KOPT-K1 (cell line): ENCODE measurements around the gene IRF6.

ENCODE experiments used
- H3K27ac ChIP-seq: fragments of 200-600 bp; sonication (generic); 2 replicates; pipeline ENCODE4 v1.5.1; 2016; ENCODE audit warnings: antibody characterized with exemption, mild to moderate bottlenecking, low read depth, low read length; ENCODE audit not compliant: poor library complexity, severe bottlenecking
- H3K36me3 ChIP-seq: fragments of 200-600 bp; sonication (generic); 2 replicates; pipeline ENCODE4 v1.5.1; 2017; ENCODE audit warnings: antibody characterized with exemption, mild to moderate bottlenecking, low read length, moderate library complexity; ENCODE audit not compliant: insufficient read depth
- H3K9me3 ChIP-seq: fragments of 200-600 bp; sonication (generic); 2 replicates; pipeline ENCODE4 v1.5.1; 2017; ENCODE audit warnings: antibody characterized with exemption, low read length, mild to moderate bottlenecking; ENCODE audit not compliant: insufficient read depth, poor library complexity, severe bottlenecking

Gene IRF6

GRCh38 chr1:209805875-209806760 lies at the start of gene IRF6:
Gene IRF6 (minus strand): TSS chr1:209806142. CDS start chr1:209801413, 4,729 bp downstream.
- Histone ChIP-seq H3K9me3 (no peaks in the 10 kb centered on the region), H3K36me3 (no peaks in the 10 kb centered on the region), H3K27ac (no peak within 1 kb of the TSS)

DNA sequence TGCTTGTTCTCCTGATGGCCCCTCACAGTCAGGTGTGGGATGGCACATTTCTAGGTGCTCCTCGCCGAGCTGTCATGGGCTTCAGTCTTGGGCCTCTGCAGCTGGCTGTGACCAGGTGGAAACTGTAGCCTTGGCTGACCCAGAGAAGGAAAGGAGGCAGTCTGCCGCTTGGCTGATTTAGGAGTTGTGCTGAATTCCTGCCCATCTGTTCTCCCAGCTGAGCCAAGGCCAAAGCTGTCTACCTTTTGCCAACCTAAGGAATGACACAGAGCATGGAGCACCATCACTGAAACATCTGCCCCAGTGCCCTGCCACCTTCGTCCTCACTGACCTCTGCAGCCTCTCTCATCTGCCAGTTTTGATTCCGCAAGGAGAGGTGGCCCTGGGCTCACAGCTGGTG lies 49.7 kb upstream of the IRF6 start:
- H3K27ac ChIP-seq: no peak overlapping the region
- no peaks in the 10 kb centered on the region for H3K9me3 ChIP-seq
- peaks cover 60% of the 10 kb centered on the region for H3K36me3 ChIP-seq

DNA sequence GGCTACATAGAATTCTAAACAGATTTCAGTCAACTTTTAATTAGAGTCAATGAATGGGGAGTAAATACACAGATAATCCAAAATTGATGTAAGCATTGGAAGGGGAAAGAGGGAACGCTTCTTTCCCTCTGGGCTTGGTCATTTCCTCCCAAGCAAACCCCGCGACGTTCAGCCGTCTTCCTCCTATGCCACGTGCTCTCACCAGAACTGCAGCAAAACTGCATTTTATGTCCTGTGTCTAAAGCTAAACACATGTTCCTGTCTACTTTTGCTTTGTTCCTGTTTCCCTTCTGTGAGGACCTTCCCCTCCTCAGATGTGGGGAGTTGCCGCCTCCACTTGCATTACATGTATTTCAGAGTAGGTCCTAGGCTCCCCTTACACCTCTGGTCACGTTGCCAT lies 49.1 kb upstream of the IRF6 start:
- H3K27ac ChIP-seq: no peak overlapping the region
- H3K9me3 ChIP-seq: no peaks in the 10 kb centered on the region
- peaks cover 66% of the 10 kb centered on the region for H3K36me3 ChIP-seq

DNA sequence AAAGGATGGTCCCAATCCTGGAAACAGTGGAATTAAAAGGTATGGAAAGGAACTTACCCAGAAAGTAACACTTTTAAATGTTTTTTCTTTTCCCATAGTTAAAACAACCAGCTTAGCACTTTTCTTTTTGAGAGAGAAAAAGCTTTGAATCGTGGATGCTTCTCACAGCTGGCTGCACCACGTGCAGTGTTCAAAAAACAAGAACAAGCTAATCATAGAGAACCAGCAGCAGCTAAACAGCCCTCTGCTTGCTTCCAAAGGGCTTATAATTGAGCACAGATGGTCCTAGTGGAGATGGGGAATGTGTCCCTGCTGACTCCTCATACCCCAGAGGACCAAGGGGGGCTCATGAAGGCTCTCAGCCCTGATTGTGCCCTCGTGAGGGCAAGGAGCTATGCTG lies 48.3 kb upstream of the IRF6 start:
- Histone ChIP-seq H3K27ac (no peak overlapping the region), H3K36me3 (peaks cover 75% of the 10 kb centered on the region), H3K9me3 (no peaks in the 10 kb centered on the region)

- no peak overlapping the region for H3K27ac ChIP-seq
- no peaks in the 10 kb centered on the region for H3K9me3 ChIP-seq
- H3K36me3 ChIP-seq: peaks cover 80% of the 10 kb centered on the region
Measured at GRCh38 chr1:209853676-209854075, 47.7 kb upstream of the IRF6 start.

DNA sequence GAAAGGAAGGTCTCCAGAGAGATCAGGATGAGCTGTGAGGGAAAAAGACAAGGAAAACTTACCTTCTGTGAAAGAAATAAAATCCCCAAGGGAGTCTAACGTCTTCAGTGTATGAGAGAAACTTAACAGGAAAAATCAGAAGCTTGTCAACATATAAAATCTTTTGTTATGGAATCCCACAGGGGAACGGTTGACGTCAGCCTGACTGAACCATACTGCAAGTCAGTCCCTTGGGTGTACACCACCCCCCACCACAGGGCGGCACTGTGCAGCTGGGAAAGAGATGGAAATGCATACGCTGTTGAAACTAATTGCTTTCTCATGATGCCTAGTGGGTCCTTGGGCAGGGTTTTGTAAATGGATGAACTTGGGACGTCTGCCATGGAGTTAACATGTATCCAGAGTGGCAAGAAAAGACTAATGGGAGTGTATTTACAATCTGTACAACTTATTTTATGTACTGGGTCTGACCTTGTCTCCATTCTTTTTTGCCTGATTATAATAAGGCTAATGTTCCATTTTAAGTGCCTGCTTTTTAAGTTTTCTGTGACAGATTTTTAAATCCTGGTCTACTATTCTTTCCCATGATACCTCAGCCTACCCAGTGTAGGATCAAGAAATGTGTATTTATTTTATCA lies 44.5 kb upstream of the IRF6 start:
- H3K9me3 ChIP-seq: no peaks in the 10 kb centered on the region
- no peak overlapping the region for H3K27ac ChIP-seq
- H3K36me3 ChIP-seq: peaks cover 99% of the 10 kb centered on the region

DNA sequence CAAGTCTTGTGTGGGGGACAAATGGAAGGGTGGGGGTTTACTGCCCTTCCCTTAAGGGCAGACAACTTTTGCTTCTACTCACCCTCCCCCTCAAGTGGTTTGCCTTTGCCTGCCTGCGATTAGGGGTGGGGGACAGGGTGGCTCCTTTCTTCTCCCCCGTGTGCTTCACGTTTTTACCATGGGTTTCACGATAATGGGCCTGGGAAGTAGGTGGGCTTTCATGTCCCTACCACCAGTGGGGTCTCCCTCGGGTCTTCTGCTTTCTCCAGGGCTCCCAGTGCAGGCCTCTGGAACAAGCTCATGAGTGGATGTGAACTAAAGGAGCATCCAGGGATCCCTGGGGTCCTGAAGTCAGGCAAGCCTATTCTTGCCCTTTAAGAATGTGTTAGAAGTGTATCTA lies 43.4 kb upstream of the IRF6 start:
- Histone ChIP-seq H3K36me3 (peaks cover 97% of the 10 kb centered on the region), H3K27ac (no peak overlapping the region), H3K9me3 (no peaks in the 10 kb centered on the region)

DNA sequence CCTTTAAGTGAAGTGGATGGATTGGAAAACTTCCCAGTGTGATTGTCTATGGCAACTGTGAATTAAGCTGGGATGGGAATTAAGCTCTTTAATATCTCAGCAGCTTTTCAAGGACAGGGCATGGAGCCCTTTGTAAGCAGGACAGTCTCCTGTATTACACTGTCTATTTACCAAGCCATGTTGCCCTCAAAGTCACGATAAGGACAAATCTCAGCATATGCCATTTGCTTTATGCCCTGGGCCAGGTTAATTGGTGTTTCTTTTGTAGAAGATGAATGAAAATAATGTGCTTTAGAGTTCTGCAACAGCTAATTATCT lies 39.4 kb upstream of the IRF6 start:
- Histone ChIP-seq H3K9me3 (no peaks in the 10 kb centered on the region), H3K27ac (no peak overlapping the region), H3K36me3 (peaks cover 97% of the 10 kb centered on the region)

DNA sequence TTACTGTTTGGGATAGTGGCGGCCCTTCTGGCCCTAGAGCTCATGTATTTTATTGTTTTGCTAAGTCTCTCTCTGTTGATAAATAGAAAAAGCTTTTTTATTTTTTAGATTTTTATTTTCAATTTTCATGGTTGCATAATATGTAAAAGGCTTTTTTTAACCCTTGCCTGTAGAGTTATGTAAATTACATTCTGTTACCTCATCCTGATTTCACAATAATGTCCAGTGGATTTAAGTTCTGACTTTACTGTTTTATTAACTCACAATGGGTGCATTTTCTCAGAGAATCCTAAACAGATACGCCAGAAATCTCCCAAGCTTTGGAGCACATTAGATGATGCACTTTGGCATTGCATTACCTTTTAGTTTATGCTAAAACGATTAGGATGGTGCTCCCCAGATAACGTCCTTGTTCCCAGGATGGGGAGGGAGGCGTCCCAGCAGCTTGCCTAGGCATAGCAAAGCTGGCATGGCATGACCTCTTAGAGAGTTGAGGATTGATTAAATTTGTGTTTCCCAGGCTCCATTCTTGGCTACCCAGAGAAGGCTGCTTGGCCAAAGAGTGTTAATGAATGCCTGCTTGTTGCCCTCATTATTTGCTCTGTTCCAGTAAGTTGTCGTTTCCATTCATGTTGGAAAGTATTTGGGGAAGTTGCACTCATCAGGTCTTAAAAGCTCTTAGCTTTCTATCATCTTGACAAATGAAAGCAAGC lies 38.9 kb upstream of the IRF6 start:
- no peak overlapping the region for H3K27ac ChIP-seq
- H3K9me3 ChIP-seq: no peaks in the 10 kb centered on the region
- H3K36me3 ChIP-seq: peaks cover 97% of the 10 kb centered on the region

GRCh38 chr1:209840611-209841010 lies 34.7 kb upstream of the IRF6 start:
- H3K36me3 ChIP-seq: peaks cover 98% of the 10 kb centered on the region
- H3K9me3 ChIP-seq: no peaks in the 10 kb centered on the region
- no peak overlapping the region for H3K27ac ChIP-seq

DNA sequence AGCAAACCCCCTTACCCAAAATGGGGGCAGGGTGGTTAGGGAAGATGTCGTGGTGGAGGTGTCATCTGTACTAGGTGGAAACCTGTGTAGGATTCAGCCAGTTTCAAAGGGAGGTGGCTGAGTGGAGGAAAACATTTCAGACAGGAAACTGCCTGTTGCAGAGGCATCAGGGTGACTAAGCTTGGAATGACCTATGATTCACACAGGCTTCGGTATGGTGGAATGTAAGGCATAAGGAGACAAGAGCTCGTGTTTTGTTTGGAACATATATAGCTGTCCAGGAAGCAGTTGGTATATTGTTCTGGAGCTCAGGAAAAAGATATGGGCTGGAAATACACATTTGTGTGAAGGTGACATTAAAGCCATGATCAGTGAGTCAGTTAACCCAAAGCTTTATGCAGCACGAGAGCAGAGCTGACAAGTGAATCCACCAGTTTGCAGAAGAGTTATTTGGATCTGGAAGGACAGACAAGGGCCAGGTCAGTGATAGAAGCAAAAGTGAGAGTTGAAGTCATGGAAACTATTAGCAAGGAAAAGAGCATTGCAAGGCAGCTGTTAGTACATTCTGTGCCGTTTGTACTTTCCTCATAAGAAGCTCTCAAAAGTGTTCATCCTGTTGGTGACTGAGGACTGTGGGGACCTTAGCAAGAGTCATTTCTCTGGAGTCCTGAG lies 34.1 kb upstream of the IRF6 start:
- Histone ChIP-seq H3K27ac (no peak overlapping the region), H3K9me3 (no peaks in the 10 kb centered on the region)

GRCh38 chr1:209838537-209838936 lies 32.6 kb upstream of the IRF6 start:
- H3K36me3 ChIP-seq: peaks cover 100% of the 10 kb centered on the region
- H3K27ac ChIP-seq: no peak overlapping the region

More for the DNA sequence above, 34.1 kb upstream of the IRF6 start:
- H3K36me3 ChIP-seq: peaks cover 98% of the 10 kb centered on the region

GRCh38 chr1:209837671-209838070 lies 31.7 kb upstream of the IRF6 start:
- Histone ChIP-seq H3K9me3 (no peaks in the 10 kb centered on the region), H3K27ac (no peak overlapping the region), H3K36me3 (peaks cover 100% of the 10 kb centered on the region)

More at GRCh38 chr1:209838537-209838936, 32.6 kb upstream of the IRF6 start:
- H3K9me3 ChIP-seq: no peaks in the 10 kb centered on the region

GRCh38 chr1:209835782-209836298 lies 29.9 kb upstream of the IRF6 start:
- Histone ChIP-seq H3K36me3 (peaks cover 99% of the 10 kb centered on the region), H3K27ac (no peak overlapping the region), H3K9me3 (no peaks in the 10 kb centered on the region)

DNA sequence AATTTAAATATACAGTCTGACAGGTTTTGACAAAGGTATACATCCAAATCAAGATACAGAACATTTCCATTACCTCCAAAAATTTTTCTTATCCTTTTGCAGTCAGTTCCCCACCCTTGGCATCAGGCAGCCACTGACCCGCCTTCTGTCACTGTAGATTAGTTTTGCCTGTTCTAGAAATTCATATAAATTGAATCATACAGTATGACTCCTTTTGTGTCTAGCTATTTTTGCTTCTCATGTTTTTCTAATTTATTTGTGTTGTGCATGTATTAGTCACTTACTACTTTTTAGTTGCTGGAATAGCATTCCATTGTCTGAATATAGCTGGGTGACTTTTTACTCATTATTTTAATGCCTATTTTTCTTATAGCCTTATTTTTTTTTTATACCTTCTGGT lies 25.7 kb upstream of the IRF6 start:
- H3K9me3 ChIP-seq: no peaks in the 10 kb centered on the region
- no peak overlapping the region for H3K27ac ChIP-seq
- peaks cover 64% of the 10 kb centered on the region for H3K36me3 ChIP-seq
